Measurements from ENCODE around the gene PNRC2. TPM values are rescaled to one million over a fixed set of nuclear protein-coding genes. Genes with fewer than 3 reads are reported as not detected.
"Not testable (repeated sequence)": the region's sequence is repeated elsewhere in the genome, so short reads cannot be mapped to it uniquely, and the experiment has no call there.

Gene PNRC2
- total RNA-seq, 3 donors from 2014 or later (not counting 1 experiment from before 2014, with no cell fraction given) = 124 to 205 (median 180) TPM

DNA sequence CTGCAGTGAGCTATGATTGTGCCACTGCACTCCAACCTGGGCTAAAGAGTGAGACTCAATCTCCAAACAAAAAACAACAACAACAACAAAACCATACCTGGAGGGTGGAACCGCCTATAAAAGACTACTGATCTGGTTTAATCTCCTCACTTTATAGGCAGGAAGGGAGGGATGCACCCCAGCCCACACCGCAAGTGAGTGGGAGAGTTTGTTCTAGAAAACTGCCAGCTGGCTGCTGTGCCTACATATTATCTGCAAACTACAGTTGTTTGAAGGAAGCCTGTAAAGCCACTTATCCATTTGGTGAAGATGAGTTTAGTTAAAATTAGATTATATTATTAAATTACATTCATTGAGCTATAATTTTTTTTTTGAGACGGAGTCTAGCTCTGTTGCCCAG is 29.6 kb downstream of the PNRC2 start:
- H3K27me3 Mint-ChIP-seq (ENCODE audit: low read depth in 2 of 2) = no peaks in the 10 kb centered on the region
- no peaks in the 10 kb centered on the region for H3K9me3 Mint-ChIP-seq
- no peaks in the 10 kb centered on the region for H3K27me3 ChIP-seq (ENCODE audit: control insufficient read depth, insufficient read depth, low read length)
- H3K4me1 ChIP-seq (ENCODE audit: control insufficient read depth, insufficient read depth, low read length) = no peaks in the 10 kb centered on the region
- no peak for ATAC-seq
- no peaks in the 10 kb centered on the region for H3K4me1 Mint-ChIP-seq
- WGBS (ENCODE audit: insufficient coverage) = 78% methylated on average over 1 of the region's 3 CpGs
- H3K4me3 ChIP-seq (ENCODE audit: low read length) = no peak overlapping the region
- H3K27ac ChIP-seq (ENCODE audit: low read length) = no peak overlapping the region
- intact Hi-C loops (cut with micrococcal nuclease) = no loop called here
- no peak overlapping the region for H3K27ac Mint-ChIP-seq
- TF ChIP-seq, protein P1, sequence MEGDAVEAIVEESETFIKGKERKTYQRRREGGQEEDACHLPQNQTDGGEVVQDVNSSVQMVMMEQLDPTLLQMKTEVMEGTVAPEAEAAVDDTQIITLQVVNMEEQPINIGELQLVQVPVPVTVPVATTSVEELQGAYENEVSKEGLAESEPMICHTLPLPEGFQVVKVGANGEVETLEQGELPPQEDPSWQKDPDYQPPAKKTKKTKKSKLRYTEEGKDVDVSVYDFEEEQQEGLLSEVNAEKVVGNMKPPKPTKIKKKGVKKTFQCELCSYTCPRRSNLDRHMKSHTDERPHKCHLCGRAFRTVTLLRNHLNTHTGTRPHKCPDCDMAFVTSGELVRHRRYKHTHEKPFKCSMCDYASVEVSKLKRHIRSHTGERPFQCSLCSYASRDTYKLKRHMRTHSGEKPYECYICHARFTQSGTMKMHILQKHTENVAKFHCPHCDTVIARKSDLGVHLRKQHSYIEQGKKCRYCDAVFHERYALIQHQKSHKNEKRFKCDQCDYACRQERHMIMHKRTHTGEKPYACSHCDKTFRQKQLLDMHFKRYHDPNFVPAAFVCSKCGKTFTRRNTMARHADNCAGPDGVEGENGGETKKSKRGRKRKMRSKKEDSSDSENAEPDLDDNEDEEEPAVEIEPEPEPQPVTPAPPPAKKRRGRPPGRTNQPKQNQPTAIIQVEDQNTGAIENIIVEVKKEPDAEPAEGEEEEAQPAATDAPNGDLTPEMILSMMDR (IDR thresholded peaks at IDR 0.05) = no peak
- no peak overlapping the region for H3K4me3 Mint-ChIP-seq
- H3K36me3 ChIP-seq (ENCODE audit: control insufficient read depth, insufficient read depth, low read length) = no peaks in the 10 kb centered on the region
- H3K9me3 ChIP-seq (ENCODE audit: control insufficient read depth, insufficient read depth, low read length) = no peaks in the 10 kb centered on the region
- DNase-seq = no peak
- no peaks in the 10 kb centered on the region for H3K36me3 Mint-ChIP-seq

DNA sequence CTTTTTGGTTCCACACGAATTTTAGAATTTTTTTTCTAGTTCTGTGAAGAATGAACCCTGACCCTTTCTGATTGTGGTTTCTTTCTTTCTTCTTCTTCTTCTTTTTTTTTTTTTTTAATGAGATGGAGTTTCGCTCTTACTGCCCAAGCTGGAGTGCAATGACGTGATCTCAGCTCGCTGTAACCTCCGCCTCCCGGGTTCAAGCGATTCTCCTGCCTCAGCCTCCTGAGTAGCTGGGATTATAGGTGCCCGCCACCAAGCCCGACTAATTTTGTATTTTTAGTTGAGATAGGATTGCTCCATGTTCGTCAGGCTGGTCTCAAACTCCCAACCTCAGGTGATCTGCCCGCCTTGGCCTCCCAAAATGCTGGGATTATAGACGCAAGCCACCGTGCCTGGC is 32.4 kb downstream of the PNRC2 start:
- DNase-seq; ATAC-seq; H3K27ac ChIP-seq (ENCODE audit: low read length); H3K4me1 ChIP-seq (ENCODE audit: control insufficient read depth, insufficient read depth, low read length); H3K36me3 ChIP-seq (ENCODE audit: control insufficient read depth, insufficient read depth, low read length); H3K27ac Mint-ChIP-seq; intact Hi-C loops (cut with micrococcal nuclease); H3K27me3 Mint-ChIP-seq (ENCODE audit: low read depth in 2 of 2); H3K27me3 ChIP-seq (ENCODE audit: control insufficient read depth, insufficient read depth, low read length); H3K4me3 ChIP-seq (ENCODE audit: low read length); H3K9me3 Mint-ChIP-seq; H3K4me1 Mint-ChIP-seq; H3K36me3 Mint-ChIP-seq; H3K9me3 ChIP-seq (ENCODE audit: control insufficient read depth, insufficient read depth, low read length); H3K4me3 Mint-ChIP-seq: not testable (repeated sequence)
- WGBS (ENCODE audit: insufficient coverage) = 87% methylated on average over 13 of the region's 13 CpGs

DNA sequence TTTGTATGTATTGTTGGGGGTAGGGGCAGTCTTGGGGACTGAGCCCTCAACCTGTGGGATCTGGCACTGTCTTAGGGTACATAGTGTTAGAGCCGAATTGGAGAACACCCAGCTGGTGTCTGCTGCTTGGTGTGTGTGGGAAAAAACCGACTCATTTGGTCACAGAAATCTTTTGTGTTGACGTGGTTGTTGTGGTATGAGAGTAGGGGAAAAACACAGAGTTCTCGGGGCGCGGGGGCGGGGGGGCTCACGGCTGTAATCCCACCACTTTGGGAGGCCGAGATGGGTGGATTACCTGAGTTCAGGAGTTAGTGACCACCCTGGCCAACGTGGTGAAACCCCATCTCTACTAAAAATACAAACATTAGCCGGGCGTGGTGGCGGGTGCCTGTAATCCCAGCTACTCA is 35.8 kb downstream of the PNRC2 start:
- Histone ChIP-seq H3K4me3 (ENCODE audit: low read length) (no peak overlapping the region), H3K27ac (ENCODE audit: low read length) (no peak overlapping the region), H3K36me3 (ENCODE audit: control insufficient read depth, insufficient read depth, low read length) (no peaks in the 10 kb centered on the region), H3K4me1 (ENCODE audit: control insufficient read depth, insufficient read depth, low read length) (no peaks in the 10 kb centered on the region), H3K27me3 (ENCODE audit: control insufficient read depth, insufficient read depth, low read length) (no peaks in the 10 kb centered on the region), H3K9me3 (ENCODE audit: control insufficient read depth, insufficient read depth, low read length) (no peaks in the 10 kb centered on the region)
- Mint-ChIP-seq H3K9me3 (no peaks in the 10 kb centered on the region), H3K4me1 (no peaks in the 10 kb centered on the region), H3K36me3 (no peaks in the 10 kb centered on the region), H3K4me3 (no peak overlapping the region), H3K27ac (no peak overlapping the region), H3K27me3 (ENCODE audit: low read depth in 2 of 2) (peaks cover 0 to 3% of the 10 kb centered on the region in 2 donors)
- DNase-seq (no peak), ATAC-seq (no peak)
- WGBS (ENCODE audit: insufficient coverage) = 44% methylated on average over 9 of the region's 13 CpGs
- TF ChIP-seq, protein P1 (IDR thresholded peaks at IDR 0.05) = no peak
- intact Hi-C loops (cut with micrococcal nuclease) = no loop called here

DNA sequence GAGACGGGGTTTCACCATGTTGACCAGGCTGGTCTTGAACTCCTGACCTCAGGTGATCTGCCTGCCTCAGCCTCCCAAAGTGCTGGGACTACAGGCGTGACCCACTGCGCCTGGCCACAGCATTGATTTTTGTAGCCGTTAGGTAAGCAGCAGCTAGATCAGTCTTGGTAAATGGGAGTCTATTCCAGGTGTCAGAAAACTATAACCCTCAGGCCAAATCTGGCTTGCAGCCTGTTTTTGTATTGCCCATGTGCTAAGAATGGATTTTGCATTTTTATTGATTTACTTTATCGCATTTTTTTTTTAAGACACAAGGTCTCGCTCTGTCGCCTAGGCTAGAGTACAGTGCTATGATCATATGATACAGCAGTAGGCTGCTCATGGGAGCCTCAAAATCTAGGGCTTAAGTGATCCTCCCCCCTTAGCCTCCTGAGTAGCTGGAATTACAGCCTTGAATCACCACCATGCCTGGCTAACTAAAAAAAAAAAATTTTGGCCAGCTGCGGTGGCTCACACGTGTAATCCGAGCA is 37.1 kb downstream of the PNRC2 start:
- no peak overlapping the region for H3K27ac Mint-ChIP-seq
- H3K4me1 ChIP-seq (ENCODE audit: control insufficient read depth, insufficient read depth, low read length) = no peaks in the 10 kb centered on the region
- peaks cover 0 to 3% of the 10 kb centered on the region in 2 donors for H3K27me3 Mint-ChIP-seq (ENCODE audit: low read depth in 2 of 2)
- TF ChIP-seq, protein P1 (IDR thresholded peaks at IDR 0.05) = no peak
- no peaks in the 10 kb centered on the region for H3K36me3 Mint-ChIP-seq
- intact Hi-C loops (cut with micrococcal nuclease) = no loop called here
- no peaks in the 10 kb centered on the region for H3K4me1 Mint-ChIP-seq
- no peak overlapping the region for H3K4me3 ChIP-seq (ENCODE audit: low read length)
- 88% methylated on average over 10 of the region's 10 CpGs for WGBS (ENCODE audit: insufficient coverage)
- H3K9me3 Mint-ChIP-seq = no peaks in the 10 kb centered on the region
- no peaks in the 10 kb centered on the region for H3K36me3 ChIP-seq (ENCODE audit: control insufficient read depth, insufficient read depth, low read length)
- no peaks in the 10 kb centered on the region for H3K27me3 ChIP-seq (ENCODE audit: control insufficient read depth, insufficient read depth, low read length)
- no peak for DNase-seq
- no peak overlapping the region for H3K27ac ChIP-seq (ENCODE audit: low read length)
- no peaks in the 10 kb centered on the region for H3K9me3 ChIP-seq (ENCODE audit: control insufficient read depth, insufficient read depth, low read length)
- ATAC-seq = no peak
- no peak overlapping the region for H3K4me3 Mint-ChIP-seq
